HepG2 (cell line): Measurements from ENCODE around the gene PERCC1. TPM values are rescaled to one million over a fixed set of nuclear protein-coding genes. Genes with fewer than 3 reads are reported as not detected.

Source experiments
- CENPX ChIP-seq: sonication (generic); formaldehyde crosslinking; IDR thresholded peaks from 2 replicates; pipeline ENCODE4 v1.9.0; 2021; ENCODE audit warnings: mild to moderate bottlenecking, missing genetic modification reagents, moderate library complexity
- EEA1 ChIP-seq: sonication (generic); formaldehyde crosslinking; IDR thresholded peaks from 2 replicates; pipeline ENCODE4 v1.5.1; 2020; ENCODE audit warnings: mild to moderate bottlenecking, missing genetic modification reagents, borderline replicate concordance
- ETV5 ChIP-seq: IDR thresholded peaks from 2 replicates; pipeline ENCODE4 v1.6.1; 2018; ENCODE audit warnings: missing biosample characterization, missing genetic modification reagents, inconsistent platforms, borderline replicate concordance
- MAFK ChIP-seq, 2 experiments: IDR thresholded peaks in 1 of 2; conservative IDR thresholded peaks in 1 of 2; 2 replicates each; pipeline ENCODE4 v1.6.1; 2011; ENCODE audit warnings: improper control_type of control experiment in 2 of 2, low read length in 2 of 2
- THRA ChIP-seq: sonication (generic); formaldehyde crosslinking; IDR thresholded peaks from 2 replicates; pipeline ENCODE4 v1.4.0; 2020; ENCODE audit warnings: missing genetic modification reagents, borderline replicate concordance
- ZBTB40 ChIP-seq, 2 experiments: fragments of 450-650 bp in 1 of 2; sonication (generic) in 1 of 2; formaldehyde crosslinking in 1 of 2; IDR thresholded peaks; 2 replicates each; pipeline versions ENCODE4 v1.6.1 to v1.8.0; 2016 to 2022; ENCODE audit warnings: antibody characterized with exemption in 1 of 2, mild to moderate bottlenecking in 1 of 2, missing genetic modification reagents in 1 of 2
- ZMAT5 ChIP-seq: sonication (generic); formaldehyde crosslinking; IDR thresholded peaks from 2 replicates; pipeline ENCODE4 v1.5.0; 2020; ENCODE audit warnings: mild to moderate bottlenecking, low read depth, missing genetic modification reagents, borderline replicate concordance
- ZMYM4 ChIP-seq: sonication (generic); formaldehyde crosslinking; IDR thresholded peaks from 2 replicates; pipeline ENCODE4 v1.8.1; 2023; ENCODE audit warnings: mild to moderate bottlenecking, missing genetic modification reagents
- ZNF264 ChIP-seq: sonication (generic); formaldehyde crosslinking; IDR thresholded peaks from 2 replicates; pipeline ENCODE4 v1.4.0; 2020; ENCODE audit warnings: missing genetic modification reagents
- ZNF513 ChIP-seq: sonication (generic); formaldehyde crosslinking; conservative IDR thresholded peaks from 2 replicates; pipeline ENCODE4 v1.5.0; 2020; ENCODE audit warnings: missing genetic modification reagents
- ZNF883 ChIP-seq: sonication (generic); formaldehyde crosslinking; IDR thresholded peaks from 2 replicates; pipeline ENCODE4 v1.5.1; 2020; ENCODE audit warnings: mild to moderate bottlenecking, missing genetic modification reagents; ENCODE audit errors: not compliant biosample characterization
- polyA plus RNA-seq, 8 experiments: library from polyadenylated mRNA; depleted of rRNA in 3 of 8; stranded (reverse) in 7 of 8; unstranded in 1 of 8; fragments of >200 nt; fragmentation: Illumina TruSeq in 4 of 8; extraction: Trizol in 4 of 8; gene quantifications; 2 replicates each; pipeline versions ENCODE4 v1.2.1 to v1.2.3, GENCODE V29; 2011 to 2016; ENCODE audit warnings: low read depth in 4 of 8, missing spikeins in 1 of 8, mixed read lengths in 1 of 8; ENCODE audit not compliant: insufficient read depth in 1 of 8
- total RNA-seq, 5 experiments: library from RNA; depleted of rRNA; stranded (reverse); fragments of >200 nt; fragmentation: Illumina TruSeq; extraction: Trizol; gene quantifications; 2 replicates each; pipeline ENCODE4 v1.2.3, GENCODE V29; 2016; ENCODE audit warnings: low read depth in 1 of 5
- TF ChIP-seq, protein P1 (sequence below): sonication (generic); formaldehyde crosslinking; IDR thresholded peaks from 2 replicates; pipeline ENCODE4 v1.5.1; 2020; ENCODE audit warnings: missing genetic modification reagents, mild to moderate bottlenecking, borderline replicate concordance

The PERCC1 gene
- total and polyA plus RNA-seq, 2 of the 13 experiments (the other 11 are each of a cell fraction or from before 2014, with no cell fraction given) = 0.15 TPM; not detected in 1

DNA sequence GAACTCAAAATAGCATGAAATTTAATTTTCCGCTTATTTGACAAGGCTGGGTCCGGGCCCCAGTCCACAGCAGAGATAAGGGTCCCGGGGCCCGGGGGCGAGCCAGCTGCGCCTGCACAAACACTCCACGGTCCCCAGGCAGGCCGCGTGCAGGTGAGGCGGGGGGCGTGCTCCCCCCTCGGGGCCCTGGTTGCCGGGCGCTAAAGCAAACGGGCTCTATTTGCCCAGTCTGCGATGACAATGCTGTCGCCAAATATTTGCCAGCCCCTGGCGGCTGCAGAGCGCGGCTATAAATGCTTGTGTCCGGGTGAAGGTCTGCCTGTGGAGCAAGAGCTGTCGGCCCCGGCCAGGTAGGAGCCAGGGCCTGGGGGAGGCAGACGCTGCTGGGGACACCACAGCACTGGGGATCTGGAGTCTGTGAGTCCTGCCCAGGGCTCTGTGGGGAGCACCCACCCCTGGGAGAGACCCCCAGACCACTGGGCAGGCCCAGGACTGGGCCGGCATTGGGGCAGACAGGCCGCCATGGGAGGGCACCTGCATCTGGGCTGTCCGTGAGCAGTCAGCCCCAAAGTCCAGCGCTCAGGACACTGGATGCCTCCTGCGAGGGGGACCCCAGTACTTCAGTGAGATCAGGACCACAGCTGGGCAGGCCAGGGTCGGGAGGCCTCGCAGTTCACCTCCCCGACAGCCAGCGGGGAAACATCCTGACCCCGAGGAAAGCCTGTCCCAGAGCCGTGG lies at the start of gene PERCC1 (continued):
- TF ChIP-seq ZMAT5 (CRISPR knock-in tag) = no peak
- no peak for TF ChIP-seq ZBTB40 (IDR thresholded peaks at IDR 0.05)
- 0 out of 2 replicates have a peak, but pooled peaks have one; percentile 64 for TF ChIP-seq ZBTB40 (CRISPR knock-in tag; IDR thresholded peaks at IDR 0.05)
- TF ChIP-seq, protein P1, sequence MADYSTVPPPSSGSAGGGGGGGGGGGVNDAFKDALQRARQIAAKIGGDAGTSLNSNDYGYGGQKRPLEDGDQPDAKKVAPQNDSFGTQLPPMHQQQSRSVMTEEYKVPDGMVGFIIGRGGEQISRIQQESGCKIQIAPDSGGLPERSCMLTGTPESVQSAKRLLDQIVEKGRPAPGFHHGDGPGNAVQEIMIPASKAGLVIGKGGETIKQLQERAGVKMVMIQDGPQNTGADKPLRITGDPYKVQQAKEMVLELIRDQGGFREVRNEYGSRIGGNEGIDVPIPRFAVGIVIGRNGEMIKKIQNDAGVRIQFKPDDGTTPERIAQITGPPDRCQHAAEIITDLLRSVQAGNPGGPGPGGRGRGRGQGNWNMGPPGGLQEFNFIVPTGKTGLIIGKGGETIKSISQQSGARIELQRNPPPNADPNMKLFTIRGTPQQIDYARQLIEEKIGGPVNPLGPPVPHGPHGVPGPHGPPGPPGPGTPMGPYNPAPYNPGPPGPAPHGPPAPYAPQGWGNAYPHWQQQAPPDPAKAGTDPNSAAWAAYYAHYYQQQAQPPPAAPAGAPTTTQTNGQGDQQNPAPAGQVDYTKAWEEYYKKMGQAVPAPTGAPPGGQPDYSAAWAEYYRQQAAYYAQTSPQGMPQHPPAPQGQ = no peak
- peak; percentile 40; the same call in 1 of the 2 replicates for TF ChIP-seq ETV5 (CRISPR knock-in tag)
- TF ChIP-seq ZNF883 = no peak
- no peak for TF ChIP-seq MAFK (conservative IDR thresholded peaks at IDR 0.05 in 1 of 2, IDR thresholded peaks at IDR 0.05 in 1 of 2; ENCODE audit: low read length in 2 of 2)
- no peak for TF ChIP-seq ZNF264 (CRISPR knock-in tag)
- TF ChIP-seq ZNF513 (CRISPR knock-in tag) = no peak
- TF ChIP-seq THRA (CRISPR knock-in tag) = peak; percentile 48; the same call in 1 of the 2 replicates
- TF ChIP-seq CENPX (CRISPR knock-in tag) = no peak
- no peak for TF ChIP-seq EEA1 (CRISPR knock-in tag)
- no peak; the same call in none of the 2 replicates for TF ChIP-seq ZMYM4 (CRISPR knock-in tag)
